Small intestine (tissue), 7 donors: Measurements from ENCODE around the gene ZNF335. TPM values are rescaled to one million over a fixed set of nuclear protein-coding genes. Genes with fewer than 3 reads are reported as not detected.

Source experiments
- DNase-seq, 2 donors: peaks; one replicate each; pipeline versions ENCODE4 v3.0.0 to v3.0.0-alpha.2; 2013
- FAIRE-seq: peaks from 2 replicates; lab custom pipeline; 2012; peaks lifted over from hg19 to GRCh38; lab: Jason Lieb, UNC
- H3K27ac ChIP-seq, 3 donors: one replicate each; pipeline ENCODE4 v1.5.1; 2013; ENCODE audit warnings: low read length in 2 of 3, mild to moderate bottlenecking in 2 of 3, control low read depth in 1 of 3, inconsistent platforms in 1 of 3, low read depth in 1 of 3, moderate library complexity in 1 of 3
- H3K27me3 ChIP-seq, 3 donors: one replicate each; pipeline ENCODE4 v1.6.1; 2013; ENCODE audit warnings: low read length in 3 of 3, inconsistent platforms in 1 of 3; ENCODE audit not compliant: control insufficient read depth in 3 of 3, insufficient read depth in 3 of 3
- H3K36me3 ChIP-seq, 3 donors: one replicate each; pipeline ENCODE4 v1.6.1; 2013; ENCODE audit warnings: low read length in 3 of 3, inconsistent platforms in 1 of 3, low read depth in 1 of 3, mild to moderate bottlenecking in 1 of 3, moderate library complexity in 1 of 3; ENCODE audit not compliant: control insufficient read depth in 3 of 3, insufficient read depth in 2 of 3
- H3K4me1 ChIP-seq, 3 donors: one replicate each; pipeline ENCODE4 v1.6.1; 2013; ENCODE audit warnings: low read length in 2 of 3, inconsistent platforms in 1 of 3, low read depth in 1 of 3, mild to moderate bottlenecking in 1 of 3, moderate library complexity in 1 of 3; ENCODE audit not compliant: control insufficient read depth in 3 of 3, insufficient read depth in 2 of 3
- H3K4me3 ChIP-seq, 3 donors: one replicate each; pipeline ENCODE4 v1.5.1; 2013; ENCODE audit warnings: low read length in 3 of 3, control low read depth in 1 of 3, inconsistent platforms in 1 of 3, low read depth in 1 of 3, mild to moderate bottlenecking in 1 of 3, moderate library complexity in 1 of 3
- H3K9me3 ChIP-seq, 2 donors: one replicate each; pipeline ENCODE4 v1.6.1; 2013; ENCODE audit warnings: low read depth in 1 of 2, low read length in 1 of 2; ENCODE audit not compliant: control insufficient read depth in 2 of 2, insufficient read depth in 1 of 2
- WGBS, 3 donors: extraction: QIAGEN DNeasy Blood & Tissue Kit; methylation state at CpG; one replicate each; pipeline ENCODE4 v1.1.7; 2013; 5-methylcytosine and 5-hydroxymethylcytosine counted together
- polyA plus RNA-seq, 4 donors: library from polyadenylated mRNA; stranded (reverse) in 3 of 4; unstranded in 1 of 4; fragments of 200-250 nt in 3 of 4; fragments of 120-200 nt in 1 of 4; gene quantifications; one replicate each; pipeline versions ENCODE4 v1.2.1 to v1.2.3, GENCODE V29; 2013
- donor health status: healthy with polysubstance abuse.
- donor health status: control.
- donor health status: control.
- donor health status: Bipolar disorder and iron deficiency.
- donor health status: healthy.

The ZNF335 gene
- polyA plus RNA-seq, 4 donors: 10.7 to 20.8 (median 13.1) TPM

GRCh38 chr20:45971425-45971674 is 653 bp downstream of the ZNF335 start:
- H3K36me3 ChIP-seq: peaks cover 7 to 35% (median 7%) of the 10 kb centered on the region in 3 donors
- H3K27me3 ChIP-seq: peaks cover 0 to 3% (median 0%) of the 10 kb centered on the region in 3 donors
- WGBS, 3 donors: 1 to 2% (median 1%) methylated on average over 11 to 14 of the region's 14 CpGs
- peaks cover 0 to 12% (median 8%) of the 10 kb centered on the region in 3 donors for H3K4me1 ChIP-seq
- H3K9me3 ChIP-seq: no peaks in the 10 kb centered on the region
- H3K4me3 ChIP-seq: peak overlapping the region; percentile 72 to 99 (median 91)
- peak overlapping the region; percentile 90 to 100 (median 98) for H3K27ac ChIP-seq
- DNase-seq (no peak), FAIRE-seq (no peak)

GRCh38 chr20:45970646-45971424 is 1.2 kb downstream of the ZNF335 start:
- Histone ChIP-seq H3K27me3 (no peaks in the 10 kb centered on the region), H3K36me3 (peaks cover 7 to 39% (median 8%) of the 10 kb centered on the region in 3 donors), H3K4me1 (peaks cover 0 to 12% (median 8%) of the 10 kb centered on the region in 3 donors), H3K9me3 (no peaks in the 10 kb centered on the region), H3K4me3 (peak overlapping the region; percentile 72 to 99 (median 91)), H3K27ac (peak overlapping the region; percentile 90 to 100 (median 98))
- DNase-seq (peak in 1 of 2 donors; percentile 45), FAIRE-seq (no peak)
- 4 to 5% (median 4%) methylated on average over 33 to 34 of the region's 34 CpGs for WGBS, 3 donors

- peak overlapping the region in 1 of 3 donors; percentile 98 for H3K27ac ChIP-seq
- H3K9me3 ChIP-seq: no peaks in the 10 kb centered on the region
- H3K4me1 ChIP-seq: peaks cover 0 to 12% (median 8%) of the 10 kb centered on the region in 3 donors
- DNase-seq: peak; percentile 51 to 53
- no peak for FAIRE-seq
- H3K36me3 ChIP-seq: peaks cover 11 to 48% (median 12%) of the 10 kb centered on the region in 3 donors
- peak overlapping the region in 1 of 3 donors; percentile 72 for H3K4me3 ChIP-seq
- 39 to 45% (median 45%) methylated on average over 6 of the region's 6 CpGs for WGBS, 3 donors
- no peaks in the 10 kb centered on the region for H3K27me3 ChIP-seq
These were observed 2.0 kb downstream of the ZNF335 start for GRCh38 chr20:45969712-45970634.

- H3K4me3 ChIP-seq: no peak overlapping the region
- no peaks in the 10 kb centered on the region for H3K9me3 ChIP-seq
- DNase-seq (no peak), FAIRE-seq (no peak)
- no peak overlapping the region for H3K27ac ChIP-seq
- WGBS, 3 donors: 89 to 93% (median 90%) methylated on average over 14 of the region's 14 CpGs
- H3K36me3 ChIP-seq: peaks cover 12 to 55% (median 14%) of the 10 kb centered on the region in 3 donors
- H3K4me1 ChIP-seq: peaks cover 0 to 12% (median 8%) of the 10 kb centered on the region in 3 donors
- H3K27me3 ChIP-seq: no peaks in the 10 kb centered on the region
These were observed 2.9 kb downstream of the ZNF335 start for GRCh38 chr20:45968801-45969711.

GRCh38 chr20:45968081-45968671 is 3.8 kb downstream of the ZNF335 start:
- no peak for FAIRE-seq
- Histone ChIP-seq H3K36me3 (peaks cover 15 to 64% (median 15%) of the 10 kb centered on the region in 3 donors), H3K4me1 (peaks cover 0 to 12% (median 8%) of the 10 kb centered on the region in 3 donors), H3K27ac (no peak overlapping the region), H3K9me3 (no peaks in the 10 kb centered on the region), H3K27me3 (no peaks in the 10 kb centered on the region), H3K4me3 (no peak overlapping the region)
- no peak for DNase-seq
- 93 to 99% (median 95%) methylated on average over 8 to 10 of the region's 10 CpGs for WGBS, 3 donors

GRCh38 chr20:45967551-45968080 is 4.4 kb downstream of the ZNF335 start:
- H3K36me3 ChIP-seq: peaks cover 15 to 66% (median 18%) of the 10 kb centered on the region in 3 donors
- FAIRE-seq: no peak

GRCh38 chr20:45965169-45966002 is 6.6 kb downstream of the ZNF335 start:
- FAIRE-seq (no peak), DNase-seq (no peak)
- H3K9me3 ChIP-seq: no peaks in the 10 kb centered on the region
- H3K27me3 ChIP-seq: no peaks in the 10 kb centered on the region
- H3K27ac ChIP-seq: no peak overlapping the region
- H3K4me1 ChIP-seq: peaks cover 0 to 4% (median 2%) of the 10 kb centered on the region in 3 donors
- H3K4me3 ChIP-seq: no peak overlapping the region
- 84 to 89% (median 88%) methylated on average over 18 of the region's 18 CpGs for WGBS, 3 donors
- peaks cover 23 to 88% (median 30%) of the 10 kb centered on the region in 3 donors for H3K36me3 ChIP-seq

More at GRCh38 chr20:45967551-45968080, 4.4 kb downstream of the ZNF335 start:
- Histone ChIP-seq H3K4me1 (peaks cover 0 to 9% (median 8%) of the 10 kb centered on the region in 3 donors), H3K27ac (no peak overlapping the region), H3K27me3 (no peaks in the 10 kb centered on the region), H3K9me3 (no peaks in the 10 kb centered on the region), H3K4me3 (no peak overlapping the region)
- DNase-seq: no peak
- 93 to 98% (median 97%) methylated on average over 13 of the region's 13 CpGs for WGBS, 3 donors
